IPS-18c (cell line): Measurements from ENCODE around the gene GALE.
"Not testable (repeated sequence)": the region's sequence is repeated elsewhere in the genome, so short reads cannot be mapped to it uniquely, and the experiment has no call there.

ENCODE experiments used
- H3K4me3 ChIP-seq: 2 replicates; pipeline ENCODE4 v1.7.0; 2013; ENCODE audit warnings: low read depth, mild to moderate bottlenecking, low read length, moderate library complexity; ENCODE audit not compliant: insufficient read depth
- H3K9me3 ChIP-seq: one replicate; pipeline ENCODE4 v1.6.1; 2013; ENCODE audit warnings: mild to moderate bottlenecking, low read length, moderate library complexity; ENCODE audit not compliant: control insufficient read depth, insufficient read depth

Gene GALE

DNA sequence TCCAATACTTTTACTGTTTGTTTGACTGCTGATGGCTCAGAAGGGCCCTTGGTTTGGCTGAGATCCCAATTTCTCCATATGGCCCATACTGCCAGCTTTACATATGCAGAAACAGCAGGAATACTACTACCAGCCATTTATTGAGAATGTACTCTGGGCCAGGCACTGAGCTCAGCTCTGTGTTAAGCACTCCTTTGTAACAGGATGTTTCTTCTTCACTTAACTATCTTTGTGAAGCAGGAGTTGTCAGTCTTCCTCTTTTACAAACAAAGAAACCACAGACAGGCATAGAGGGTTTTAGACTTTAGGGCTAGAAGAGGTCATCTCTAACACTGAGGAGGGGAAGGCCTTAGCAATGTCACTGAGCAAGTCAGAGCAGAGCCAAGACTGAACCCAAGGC, 16.4 kb upstream of the GALE start:
- Histone ChIP-seq H3K9me3 (no peaks in the 10 kb centered on the region), H3K4me3 (no peak overlapping the region)

DNA sequence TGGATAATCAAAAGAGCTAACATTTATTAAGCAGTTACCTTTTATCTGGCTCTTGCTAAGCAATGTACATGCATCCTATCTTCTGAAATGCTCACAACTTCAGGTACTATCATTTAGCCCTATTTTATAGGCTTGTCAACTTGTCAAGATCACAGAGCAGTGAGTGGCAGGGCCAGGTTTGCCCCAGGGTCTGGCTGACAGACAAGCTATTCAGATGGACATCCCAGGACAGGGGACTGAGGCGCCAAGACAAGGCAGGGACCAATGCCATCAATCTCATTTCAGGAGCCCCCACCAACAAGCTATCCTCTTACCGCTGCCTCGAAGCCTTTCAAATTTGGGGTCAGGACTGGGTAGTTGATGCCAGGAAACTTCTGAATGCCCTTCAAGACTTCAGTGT, 15.8 kb upstream of the GALE start:
- no peak overlapping the region for H3K4me3 ChIP-seq
- H3K9me3 ChIP-seq = no peaks in the 10 kb centered on the region

DNA sequence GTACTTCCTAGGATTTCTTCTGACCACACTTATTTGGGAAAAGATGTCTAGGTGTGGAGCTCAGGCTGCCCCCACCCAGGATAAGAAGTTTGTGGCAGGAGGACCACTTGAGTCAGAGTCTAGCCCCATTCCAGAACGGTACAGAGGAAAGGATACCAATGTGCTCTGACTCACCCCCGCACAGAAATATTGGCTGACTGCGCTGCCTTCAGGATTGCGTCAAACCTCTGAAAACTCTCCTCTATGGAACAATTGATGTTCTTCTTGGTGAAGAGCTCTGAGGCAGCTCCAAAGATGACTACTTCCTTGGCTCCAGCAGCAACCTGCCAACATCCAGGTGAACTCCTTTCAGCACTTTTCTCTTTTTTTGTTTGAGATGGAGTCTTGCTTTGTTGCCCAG, 13.5 kb upstream of the GALE start:
- Histone ChIP-seq H3K9me3 (no peaks in the 10 kb centered on the region), H3K4me3 (no peak overlapping the region)

DNA sequence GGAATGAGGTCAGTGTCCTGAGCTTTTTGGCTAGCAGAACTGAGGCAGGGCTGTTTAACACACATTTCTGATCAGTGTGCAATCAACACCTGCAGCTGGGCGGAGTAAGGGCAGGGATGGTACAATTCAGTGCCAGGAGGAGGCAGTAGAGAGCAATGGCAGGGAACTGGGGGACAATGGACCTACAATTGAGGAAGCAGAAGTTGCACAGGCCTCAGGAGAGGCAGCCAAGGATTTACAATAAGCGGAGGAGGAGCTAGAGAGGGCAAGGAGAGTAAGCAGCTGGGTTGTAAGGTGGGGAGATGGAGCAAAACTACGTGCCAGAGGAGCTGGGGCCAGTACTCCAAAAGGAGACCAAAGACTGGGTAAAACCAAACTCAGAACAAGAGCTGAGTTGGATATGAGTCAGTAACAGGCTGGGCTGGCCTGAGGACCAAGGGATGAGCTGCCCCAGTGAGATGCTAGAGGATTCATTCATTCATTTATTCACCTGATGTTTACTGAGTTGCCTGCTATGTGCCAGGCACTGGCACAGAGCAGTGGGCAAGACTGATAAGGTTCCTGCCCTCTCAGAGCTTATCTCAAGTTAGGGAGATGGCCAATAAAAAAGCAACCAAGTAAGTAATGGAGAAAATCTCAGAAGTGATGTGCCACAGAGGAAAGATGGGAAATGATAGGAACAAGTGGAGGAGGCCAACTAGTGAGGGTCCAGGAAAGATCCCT, 10.4 kb upstream of the GALE start:
- Histone ChIP-seq H3K9me3 (no peaks in the 10 kb centered on the region), H3K4me3 (no peak overlapping the region)

- no peaks in the 10 kb centered on the region for H3K9me3 ChIP-seq
- H3K4me3 ChIP-seq = no peak overlapping the region
These were observed 9.2 kb upstream of the GALE start for GRCh38 chr1:23809751-23810171.

DNA sequence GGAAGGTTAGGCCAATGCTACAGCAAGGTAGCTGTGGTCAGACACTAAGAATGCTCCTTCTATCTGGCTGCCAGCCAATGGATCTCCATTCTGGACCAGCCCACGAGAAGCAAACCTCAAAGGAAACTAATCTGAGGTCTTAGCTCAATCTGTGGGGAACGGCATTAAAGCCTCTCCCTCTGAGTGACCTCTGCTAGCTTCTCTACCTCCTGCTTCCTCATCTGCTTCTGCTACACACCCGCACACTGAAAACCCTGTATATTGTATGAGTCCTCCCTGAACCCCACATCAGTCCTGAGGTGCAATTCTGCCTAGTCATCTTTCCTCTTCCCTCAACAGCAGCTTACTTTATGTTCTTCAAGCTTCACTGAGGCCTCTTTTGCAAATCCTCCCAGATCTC, 6.9 kb upstream of the GALE start:
- H3K9me3 ChIP-seq = no peaks in the 10 kb centered on the region
- no peak overlapping the region for H3K4me3 ChIP-seq

GRCh38 chr1:23806280-23806679, 5.7 kb upstream of the GALE start:
- H3K4me3 ChIP-seq = no peak overlapping the region
- no peaks in the 10 kb centered on the region for H3K9me3 ChIP-seq

- Histone ChIP-seq H3K4me3 (no peak overlapping the region), H3K9me3 (no peaks in the 10 kb centered on the region)
These were observed 4.5 kb upstream of the GALE start for GRCh38 chr1:23805025-23805424.

- H3K4me3 ChIP-seq = no peak overlapping the region
- no peaks in the 10 kb centered on the region for H3K9me3 ChIP-seq
These were observed 3.8 kb upstream of the GALE start for GRCh38 chr1:23804183-23804835.

DNA sequence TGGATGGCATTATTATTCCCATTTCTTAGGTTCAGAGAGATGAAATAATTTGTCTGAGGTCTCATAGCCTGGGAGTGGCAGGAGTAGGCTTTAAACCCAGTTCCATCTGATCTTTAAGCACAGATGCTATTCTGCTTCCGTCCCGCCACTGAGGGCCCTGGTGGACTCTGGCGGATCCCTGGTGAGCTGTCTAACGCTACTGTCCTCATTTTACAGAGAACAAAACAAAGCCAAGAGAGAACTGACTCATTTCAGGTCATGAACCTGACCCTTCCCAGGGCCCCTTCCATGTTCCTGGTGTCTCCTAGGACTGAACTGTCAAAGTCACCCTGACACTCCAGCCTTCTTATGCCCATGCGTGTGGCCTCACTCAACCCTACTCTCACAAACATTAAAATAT, 3.1 kb upstream of the GALE start:
- Histone ChIP-seq H3K4me3 (no peak overlapping the region), H3K9me3 (no peaks in the 10 kb centered on the region)

GRCh38 chr1:23802809-23803342, 2.3 kb upstream of the GALE start:
- not testable (repeated sequence) for H3K9me3 ChIP-seq, H3K4me3 ChIP-seq

DNA sequence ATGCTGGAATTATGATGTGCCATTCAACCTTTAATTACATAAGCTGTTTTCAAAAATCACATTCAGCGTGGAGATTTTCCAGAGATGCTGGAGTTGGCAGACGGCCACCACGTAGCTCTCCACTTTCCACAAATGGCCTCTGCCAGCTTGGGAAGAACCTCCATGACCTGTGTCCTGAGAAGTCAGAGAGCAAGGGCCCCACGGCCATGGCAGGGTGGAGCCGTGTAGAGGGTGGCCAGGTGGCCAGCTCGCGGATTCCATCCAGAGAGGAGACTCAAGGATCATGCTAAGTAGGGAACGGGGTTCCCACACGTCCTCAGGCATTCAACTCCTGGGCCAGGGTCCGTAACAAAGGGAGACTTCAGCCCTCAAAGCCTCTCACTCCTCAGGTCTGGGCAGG, 1.3 kb upstream of the GALE start:
- no peak overlapping the region for H3K4me3 ChIP-seq

DNA sequence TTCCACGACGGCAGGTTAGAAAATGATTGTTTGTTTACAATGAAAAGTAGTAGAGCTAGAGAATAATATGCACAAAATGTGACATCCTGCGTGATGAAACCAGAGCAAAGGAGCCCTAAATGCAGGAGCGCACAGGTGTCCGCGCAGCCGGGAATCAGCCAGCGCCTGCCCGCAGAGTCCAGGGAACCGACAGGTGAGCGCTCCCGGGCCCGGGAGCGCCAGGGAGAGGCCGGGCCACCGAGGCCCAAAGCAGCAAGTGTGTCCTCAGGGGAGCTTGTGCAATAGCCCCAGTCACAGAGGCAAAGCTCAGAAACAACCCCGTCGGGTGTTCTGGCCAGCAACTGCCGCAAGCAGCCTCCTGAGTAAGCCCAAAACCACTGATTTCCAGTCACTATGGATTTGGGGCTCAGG, 789 bp upstream of the GALE start:
- Histone ChIP-seq H3K9me3 (no peaks in the 10 kb centered on the region), H3K4me3 (peak overlapping the region; percentile 90)

More for the DNA sequence above, 1.3 kb upstream of the GALE start:
- no peaks in the 10 kb centered on the region for H3K9me3 ChIP-seq

- peak overlapping the region; percentile 90 for H3K4me3 ChIP-seq
- no peaks in the 10 kb centered on the region for H3K9me3 ChIP-seq
These were observed 769 bp downstream of the GALE start for GRCh38 chr1:23799570-23800399.

DNA sequence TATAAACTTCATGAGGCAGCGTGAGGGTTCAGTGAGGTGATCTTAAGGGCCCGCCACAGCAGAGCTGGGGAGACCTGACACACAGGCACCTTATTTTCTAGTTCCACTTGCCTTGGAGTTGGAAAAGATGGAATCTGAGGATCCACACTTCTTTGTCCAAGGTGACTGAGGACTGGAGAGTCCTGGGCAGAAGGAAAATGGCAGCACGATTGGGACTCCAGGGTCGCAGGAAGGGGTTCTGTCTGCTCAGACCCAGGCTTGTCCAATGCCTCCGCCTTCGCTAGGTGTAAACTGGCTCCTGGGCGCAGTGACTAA, 1.3 kb downstream of the GALE start:
- Histone ChIP-seq H3K9me3 (no peaks in the 10 kb centered on the region), H3K4me3 (peak overlapping the region; percentile 90)

GRCh38 chr1:23798662-23799142, 1.9 kb downstream of the GALE start:
- H3K4me3 ChIP-seq = peak overlapping the region; percentile 90; the same call in 1 of the 2 replicates
- H3K9me3 ChIP-seq = no peaks in the 10 kb centered on the region

- no peaks in the 10 kb centered on the region for H3K9me3 ChIP-seq
- no peak overlapping the region for H3K4me3 ChIP-seq
These were observed 2.8 kb downstream of the GALE start for GRCh38 chr1:23797478-23798448.
